HepG2 (cell line): Measurements from ENCODE around the gene RNF8. TPM values are rescaled to one million over a fixed set of nuclear protein-coding genes. Genes with fewer than 3 reads are reported as not detected.

Experiments
- ARNT2 ChIP-seq: sonication (generic); formaldehyde crosslinking; IDR thresholded peaks from 2 replicates; pipeline ENCODE4 v1.8.0; 2022; ENCODE audit warnings: mild to moderate bottlenecking, low read depth, missing genetic modification reagents, moderate library complexity
- CCDC6 ChIP-seq: sonication (generic); formaldehyde crosslinking; IDR thresholded peaks from 2 replicates; pipeline ENCODE4 v1.8.1; 2022; ENCODE audit warnings: mild to moderate bottlenecking, missing genetic modification reagents, moderate library complexity
- DPF2 ChIP-seq: sonication (generic); formaldehyde crosslinking; IDR thresholded peaks from 2 replicates; pipeline ENCODE4 v1.4.0; 2020; ENCODE audit warnings: mild to moderate bottlenecking, low read depth, missing genetic modification reagents, borderline replicate concordance
- HINFP ChIP-seq: sonication (generic); formaldehyde crosslinking; IDR thresholded peaks from 2 replicates; pipeline ENCODE4 v1.4.0; 2020; ENCODE audit warnings: low read depth, mild to moderate bottlenecking, missing genetic modification reagents
- HMGA1 ChIP-seq: sonication (generic); formaldehyde crosslinking; conservative IDR thresholded peaks from 2 replicates; pipeline ENCODE4 v1.4.0; 2020; ENCODE audit warnings: missing genetic modification reagents
- NFE2L2 ChIP-seq: fragments of 150-350 bp; IDR thresholded peaks from 2 replicates; pipeline ENCODE4 v1.6.1; 2014; ENCODE audit warnings: low read length
- RERE ChIP-seq: IDR thresholded peaks from 2 replicates; pipeline ENCODE4 v1.6.1; 2016; ENCODE audit warnings: low read depth, missing genetic modification reagents, missing compliant biosample characterization
- SMAD9 ChIP-seq: sonication (generic); formaldehyde crosslinking; IDR thresholded peaks from 2 replicates; pipeline ENCODE4 v1.5.1; 2020; ENCODE audit warnings: mild to moderate bottlenecking, missing genetic modification reagents
- SNAI1 ChIP-seq: sonication (generic); formaldehyde crosslinking; IDR thresholded peaks from 2 replicates; pipeline ENCODE4 v1.5.0; 2020; ENCODE audit warnings: mild to moderate bottlenecking, missing genetic modification reagents, borderline replicate concordance
- SOX5 ChIP-seq: IDR thresholded peaks from 2 replicates; pipeline ENCODE4 v1.6.1; 2016; ENCODE audit warnings: borderline replicate concordance
- SP140L ChIP-seq: sonication (generic); formaldehyde crosslinking; IDR thresholded peaks from 2 replicates; pipeline ENCODE4 v1.4.0; 2020; ENCODE audit warnings: missing genetic modification reagents, borderline replicate concordance
- TBL1XR1 ChIP-seq: fragments of 150-350 bp; IDR thresholded peaks from 2 replicates; pipeline ENCODE4 v1.6.1; 2014; ENCODE audit warnings: borderline replicate concordance, low read length; ENCODE audit not compliant: partially characterized antibody
- ZNF136 ChIP-seq: sonication (generic); formaldehyde crosslinking; IDR thresholded peaks from 2 replicates; pipeline ENCODE4 v1.8.1; 2022; ENCODE audit warnings: low read depth, mild to moderate bottlenecking, moderate library complexity, missing genetic modification reagents
- ZNF275 ChIP-seq: sonication (generic); formaldehyde crosslinking; IDR thresholded peaks from 2 replicates; pipeline ENCODE4 v1.8.0; 2022; ENCODE audit warnings: missing genetic modification reagents, mild to moderate bottlenecking, inconsistent platforms, borderline replicate concordance
- ZNF276 ChIP-seq: sonication (generic); formaldehyde crosslinking; IDR thresholded peaks from 2 replicates; pipeline ENCODE4 v1.4.0; 2020; ENCODE audit warnings: mild to moderate bottlenecking, low read depth, missing genetic modification reagents
- polyA plus RNA-seq, 8 experiments: library from polyadenylated mRNA; depleted of rRNA in 3 of 8; stranded (reverse) in 7 of 8; unstranded in 1 of 8; fragments of >200 nt; fragmentation: Illumina TruSeq in 4 of 8; extraction: Trizol in 4 of 8; gene quantifications; 2 replicates each; pipeline versions ENCODE4 v1.2.1 to v1.2.3, GENCODE V29; 2011 to 2016; ENCODE audit warnings: low read depth in 4 of 8, missing spikeins in 1 of 8, mixed read lengths in 1 of 8; ENCODE audit not compliant: insufficient read depth in 1 of 8
- total RNA-seq, 5 experiments: library from RNA; depleted of rRNA; stranded (reverse); fragments of >200 nt; fragmentation: Illumina TruSeq; extraction: Trizol; gene quantifications; 2 replicates each; pipeline ENCODE4 v1.2.3, GENCODE V29; 2016; ENCODE audit warnings: low read depth in 1 of 5
- TF ChIP-seq, protein P1 (sequence below): sonication (generic); formaldehyde crosslinking; IDR thresholded peaks from 2 replicates; pipeline ENCODE4 v1.4.0; 2020; ENCODE audit warnings: missing genetic modification reagents

The RNF8 gene
- total and polyA plus RNA-seq, 2 of the 13 experiments (the other 11 are each of a cell fraction or from before 2014, with no cell fraction given), result 21.8 to 47.6 TPM

DNA sequence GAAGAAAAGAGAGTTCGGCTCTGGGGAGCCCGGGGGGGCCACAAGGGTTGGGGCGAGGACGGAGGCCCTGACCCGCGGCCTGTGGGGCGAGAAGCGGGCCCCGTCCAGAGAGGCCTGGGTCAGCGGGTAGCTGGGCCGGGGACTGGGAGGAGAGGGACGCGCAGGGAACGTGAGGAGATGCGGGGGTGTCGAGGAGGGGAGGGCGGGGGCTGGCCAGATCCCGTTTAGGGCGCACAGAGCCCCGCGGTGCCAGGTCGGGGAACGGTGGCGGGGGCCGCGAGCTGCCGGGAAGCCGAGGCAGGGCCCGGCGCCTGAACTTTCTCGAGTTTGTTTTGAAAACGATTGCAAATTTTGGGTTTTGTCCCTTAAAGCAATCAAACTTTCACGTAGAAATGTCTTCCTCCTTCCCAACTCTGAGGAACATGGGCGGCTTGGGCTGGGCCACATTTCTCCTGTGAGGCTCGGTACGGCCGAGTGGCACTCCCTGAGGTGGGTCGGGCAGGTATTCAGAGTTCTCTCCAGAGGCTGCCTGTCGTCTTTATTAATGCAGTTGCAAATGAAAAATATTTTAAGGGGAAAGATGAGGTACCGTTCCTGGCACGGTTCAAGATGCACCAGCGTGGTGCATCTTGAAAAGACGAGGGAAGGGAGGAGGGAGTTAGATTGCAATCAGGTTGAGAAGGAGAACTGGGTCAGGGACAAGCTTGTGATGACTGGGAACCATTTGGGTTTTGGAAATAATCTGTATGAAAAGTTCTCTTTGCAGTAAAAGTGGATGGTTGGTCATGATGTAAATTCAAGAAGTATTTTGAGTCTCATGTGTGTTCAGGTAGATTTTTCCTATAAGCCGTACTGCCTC is 972 bp downstream of the RNF8 start (continued):
- TF ChIP-seq HINFP (CRISPR knock-in tag) (0 out of 2 replicates have a peak, but pooled peaks have one; percentile 6), ZNF276 (CRISPR knock-in tag) (no peak), NFE2L2 (no peak), ARNT2 (CRISPR knock-in tag) (0 out of 2 replicates have a peak, but pooled peaks have one; percentile 16), CCDC6 (CRISPR knock-in tag) (no peak), DPF2 (no peak), HMGA1 (CRISPR knock-in tag) (no peak), TBL1XR1 (no peak), SP140L (CRISPR knock-in tag) (no peak), SMAD9 (CRISPR knock-in tag) (no peak), RERE (CRISPR knock-in tag) (no peak; the same call in 1 of the 2 replicates), SOX5 (CRISPR knock-in tag) (no peak), ZNF275 (CRISPR knock-in tag) (no peak), ZNF136 (CRISPR knock-in tag) (no peak), SNAI1 (CRISPR knock-in tag) (no peak)
- TF ChIP-seq, protein P1, sequence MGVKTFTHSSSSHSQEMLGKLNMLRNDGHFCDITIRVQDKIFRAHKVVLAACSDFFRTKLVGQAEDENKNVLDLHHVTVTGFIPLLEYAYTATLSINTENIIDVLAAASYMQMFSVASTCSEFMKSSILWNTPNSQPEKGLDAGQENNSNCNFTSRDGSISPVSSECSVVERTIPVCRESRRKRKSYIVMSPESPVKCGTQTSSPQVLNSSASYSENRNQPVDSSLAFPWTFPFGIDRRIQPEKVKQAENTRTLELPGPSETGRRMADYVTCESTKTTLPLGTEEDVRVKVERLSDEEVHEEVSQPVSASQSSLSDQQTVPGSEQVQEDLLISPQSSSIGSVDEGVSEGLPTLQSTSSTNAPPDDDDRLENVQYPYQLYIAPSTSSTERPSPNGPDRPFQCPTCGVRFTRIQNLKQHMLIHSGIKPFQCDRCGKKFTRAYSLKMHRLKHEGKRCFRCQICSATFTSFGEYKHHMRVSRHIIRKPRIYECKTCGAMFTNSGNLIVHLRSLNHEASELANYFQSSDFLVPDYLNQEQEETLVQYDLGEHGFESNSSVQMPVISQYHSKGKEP (CRISPR knock-in tag), result no peak
